ENCODE results near the gene CMTM8. TPM values are rescaled to one million over a fixed set of nuclear protein-coding genes. Genes with fewer than 3 reads are reported as not detected.

The CMTM8 gene
- total RNA-seq, 1 experiment from 2014 or later, result 9.0 TPM

DNA sequence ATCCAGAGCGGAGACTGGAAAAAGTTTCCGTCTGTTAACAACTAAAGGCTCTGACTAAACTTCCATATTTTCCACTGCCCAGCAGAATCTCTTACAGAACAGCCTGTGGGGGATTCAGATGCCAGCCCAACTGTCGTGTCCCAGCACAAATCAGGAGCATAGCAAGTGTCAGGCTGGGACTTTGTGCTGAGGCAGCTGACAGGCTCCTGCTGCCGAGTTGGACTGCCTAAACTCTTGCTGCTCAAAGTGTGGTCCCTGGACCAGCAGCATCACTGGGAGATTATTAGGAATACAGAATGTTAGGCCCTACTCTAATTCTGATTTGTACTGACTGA, 122.0 kb downstream of the CMTM8 start (continued):
- TF ChIP-seq NR3C1 (CRISPR knock-in tag; conservative IDR thresholded peaks at IDR 0.05; ENCODE audit: low read depth), result no peak
- TF ChIP-seq, protein P1, sequence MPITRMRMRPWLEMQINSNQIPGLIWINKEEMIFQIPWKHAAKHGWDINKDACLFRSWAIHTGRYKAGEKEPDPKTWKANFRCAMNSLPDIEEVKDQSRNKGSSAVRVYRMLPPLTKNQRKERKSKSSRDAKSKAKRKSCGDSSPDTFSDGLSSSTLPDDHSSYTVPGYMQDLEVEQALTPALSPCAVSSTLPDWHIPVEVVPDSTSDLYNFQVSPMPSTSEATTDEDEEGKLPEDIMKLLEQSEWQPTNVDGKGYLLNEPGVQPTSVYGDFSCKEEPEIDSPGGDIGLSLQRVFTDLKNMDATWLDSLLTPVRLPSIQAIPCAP (CRISPR knock-in tag; IDR thresholded peaks at IDR 0.05), result no peak

GRCh38 chr3:32366638-32367397, 128.3 kb downstream of the CMTM8 start:
- Mint-ChIP-seq H3K36me3 (no peaks in the 10 kb centered on the region), H3K4me1 (peaks cover 16% of the 10 kb centered on the region), H3K9me3 (no peaks in the 10 kb centered on the region), H3K27ac (peak overlapping the region; percentile 63), H3K4me3 (no peak overlapping the region), H3K27me3 (ENCODE audit: low read depth) (no peaks in the 10 kb centered on the region; the same call in 1 of the 2 replicates)
- DNase-seq (ENCODE audit: low spot score), result no peak
- no peak for TF ChIP-seq FOXP4 (CRISPR knock-in tag; IDR thresholded peaks at IDR 0.05)
- TF ChIP-seq, protein P2, sequence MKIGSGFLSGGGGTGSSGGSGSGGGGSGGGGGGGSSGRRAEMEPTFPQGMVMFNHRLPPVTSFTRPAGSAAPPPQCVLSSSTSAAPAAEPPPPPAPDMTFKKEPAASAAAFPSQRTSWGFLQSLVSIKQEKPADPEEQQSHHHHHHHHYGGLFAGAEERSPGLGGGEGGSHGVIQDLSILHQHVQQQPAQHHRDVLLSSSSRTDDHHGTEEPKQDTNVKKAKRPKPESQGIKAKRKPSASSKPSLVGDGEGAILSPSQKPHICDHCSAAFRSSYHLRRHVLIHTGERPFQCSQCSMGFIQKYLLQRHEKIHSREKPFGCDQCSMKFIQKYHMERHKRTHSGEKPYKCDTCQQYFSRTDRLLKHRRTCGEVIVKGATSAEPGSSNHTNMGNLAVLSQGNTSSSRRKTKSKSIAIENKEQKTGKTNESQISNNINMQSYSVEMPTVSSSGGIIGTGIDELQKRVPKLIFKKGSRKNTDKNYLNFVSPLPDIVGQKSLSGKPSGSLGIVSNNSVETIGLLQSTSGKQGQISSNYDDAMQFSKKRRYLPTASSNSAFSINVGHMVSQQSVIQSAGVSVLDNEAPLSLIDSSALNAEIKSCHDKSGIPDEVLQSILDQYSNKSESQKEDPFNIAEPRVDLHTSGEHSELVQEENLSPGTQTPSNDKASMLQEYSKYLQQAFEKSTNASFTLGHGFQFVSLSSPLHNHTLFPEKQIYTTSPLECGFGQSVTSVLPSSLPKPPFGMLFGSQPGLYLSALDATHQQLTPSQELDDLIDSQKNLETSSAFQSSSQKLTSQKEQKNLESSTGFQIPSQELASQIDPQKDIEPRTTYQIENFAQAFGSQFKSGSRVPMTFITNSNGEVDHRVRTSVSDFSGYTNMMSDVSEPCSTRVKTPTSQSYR (CRISPR knock-in tag; IDR thresholded peaks at IDR 0.05), result no peak
- no peak for TF ChIP-seq NFATC4 (CRISPR knock-in tag; IDR thresholded peaks at IDR 0.05)
- TF ChIP-seq RELA (CRISPR knock-in tag; IDR thresholded peaks at IDR 0.05; ENCODE audit: borderline replicate concordance), result no peak
- TF ChIP-seq ZNF317 (CRISPR knock-in tag; IDR thresholded peaks at IDR 0.05; ENCODE audit: borderline replicate concordance, low read depth), result no peak
- TF ChIP-seq CREB1 (CRISPR knock-in tag; IDR thresholded peaks at IDR 0.05), result no peak
- TF ChIP-seq EMX1 (CRISPR knock-in tag; IDR thresholded peaks at IDR 0.05), result no peak
- TF ChIP-seq NFE2L1 (CRISPR knock-in tag; IDR thresholded peaks at IDR 0.05), result no peak
- TF ChIP-seq, protein P3, sequence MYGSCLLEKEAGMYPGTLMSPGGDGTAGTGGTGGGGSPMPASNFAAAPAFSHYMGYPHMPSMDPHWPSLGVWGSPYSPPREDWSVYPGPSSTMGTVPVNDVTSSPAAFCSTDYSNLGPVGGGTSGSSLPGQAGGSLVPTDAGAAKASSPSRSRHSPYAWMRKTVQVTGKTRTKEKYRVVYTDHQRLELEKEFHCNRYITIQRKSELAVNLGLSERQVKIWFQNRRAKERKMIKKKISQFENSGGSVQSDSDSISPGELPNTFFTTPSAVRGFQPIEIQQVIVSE (CRISPR knock-in tag; IDR thresholded peaks at IDR 0.05; ENCODE audit: borderline replicate concordance), result no peak
- TF ChIP-seq ETV6 (CRISPR knock-in tag; IDR thresholded peaks at IDR 0.05), result no peak
- TF ChIP-seq, protein P4, sequence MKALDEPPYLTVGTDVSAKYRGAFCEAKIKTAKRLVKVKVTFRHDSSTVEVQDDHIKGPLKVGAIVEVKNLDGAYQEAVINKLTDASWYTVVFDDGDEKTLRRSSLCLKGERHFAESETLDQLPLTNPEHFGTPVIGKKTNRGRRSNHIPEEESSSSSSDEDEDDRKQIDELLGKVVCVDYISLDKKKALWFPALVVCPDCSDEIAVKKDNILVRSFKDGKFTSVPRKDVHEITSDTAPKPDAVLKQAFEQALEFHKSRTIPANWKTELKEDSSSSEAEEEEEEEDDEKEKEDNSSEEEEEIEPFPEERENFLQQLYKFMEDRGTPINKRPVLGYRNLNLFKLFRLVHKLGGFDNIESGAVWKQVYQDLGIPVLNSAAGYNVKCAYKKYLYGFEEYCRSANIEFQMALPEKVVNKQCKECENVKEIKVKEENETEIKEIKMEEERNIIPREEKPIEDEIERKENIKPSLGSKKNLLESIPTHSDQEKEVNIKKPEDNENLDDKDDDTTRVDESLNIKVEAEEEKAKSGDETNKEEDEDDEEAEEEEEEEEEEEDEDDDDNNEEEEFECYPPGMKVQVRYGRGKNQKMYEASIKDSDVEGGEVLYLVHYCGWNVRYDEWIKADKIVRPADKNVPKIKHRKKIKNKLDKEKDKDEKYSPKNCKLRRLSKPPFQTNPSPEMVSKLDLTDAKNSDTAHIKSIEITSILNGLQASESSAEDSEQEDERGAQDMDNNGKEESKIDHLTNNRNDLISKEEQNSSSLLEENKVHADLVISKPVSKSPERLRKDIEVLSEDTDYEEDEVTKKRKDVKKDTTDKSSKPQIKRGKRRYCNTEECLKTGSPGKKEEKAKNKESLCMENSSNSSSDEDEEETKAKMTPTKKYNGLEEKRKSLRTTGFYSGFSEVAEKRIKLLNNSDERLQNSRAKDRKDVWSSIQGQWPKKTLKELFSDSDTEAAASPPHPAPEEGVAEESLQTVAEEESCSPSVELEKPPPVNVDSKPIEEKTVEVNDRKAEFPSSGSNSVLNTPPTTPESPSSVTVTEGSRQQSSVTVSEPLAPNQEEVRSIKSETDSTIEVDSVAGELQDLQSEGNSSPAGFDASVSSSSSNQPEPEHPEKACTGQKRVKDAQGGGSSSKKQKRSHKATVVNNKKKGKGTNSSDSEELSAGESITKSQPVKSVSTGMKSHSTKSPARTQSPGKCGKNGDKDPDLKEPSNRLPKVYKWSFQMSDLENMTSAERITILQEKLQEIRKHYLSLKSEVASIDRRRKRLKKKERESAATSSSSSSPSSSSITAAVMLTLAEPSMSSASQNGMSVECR (CRISPR knock-in tag; IDR thresholded peaks at IDR 0.05; ENCODE audit: borderline replicate concordance), result no peak
- no peak for TF ChIP-seq NR3C1 (CRISPR knock-in tag; conservative IDR thresholded peaks at IDR 0.05; ENCODE audit: low read depth)
- no peak for TF ChIP-seq SMAD4 (CRISPR knock-in tag; IDR thresholded peaks at IDR 0.05)
- TF ChIP-seq ELF4 (CRISPR knock-in tag; IDR thresholded peaks at IDR 0.05; ENCODE audit: low read depth), result no peak
- no peak for TF ChIP-seq CBFB (CRISPR knock-in tag; IDR thresholded peaks at IDR 0.05; ENCODE audit: low read depth)
- TF ChIP-seq FOXK1 (CRISPR knock-in tag; IDR thresholded peaks at IDR 0.05), result no peak
- no peak for TF ChIP-seq GABPB1 (CRISPR knock-in tag; IDR thresholded peaks at IDR 0.05)
- TF ChIP-seq, protein P5, sequence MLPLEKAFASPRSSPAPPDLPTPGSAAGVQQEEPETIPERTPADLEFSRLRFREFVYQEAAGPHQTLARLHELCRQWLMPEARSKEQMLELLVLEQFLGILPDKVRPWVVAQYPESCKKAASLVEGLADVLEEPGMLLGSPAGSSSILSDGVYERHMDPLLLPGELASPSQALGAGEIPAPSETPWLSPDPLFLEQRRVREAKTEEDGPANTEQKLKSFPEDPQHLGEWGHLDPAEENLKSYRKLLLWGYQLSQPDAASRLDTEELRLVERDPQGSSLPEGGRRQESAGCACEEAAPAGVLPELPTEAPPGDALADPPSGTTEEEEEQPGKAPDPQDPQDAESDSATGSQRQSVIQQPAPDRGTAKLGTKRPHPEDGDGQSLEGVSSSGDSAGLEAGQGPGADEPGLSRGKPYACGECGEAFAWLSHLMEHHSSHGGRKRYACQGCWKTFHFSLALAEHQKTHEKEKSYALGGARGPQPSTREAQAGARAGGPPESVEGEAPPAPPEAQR (CRISPR knock-in tag; IDR thresholded peaks at IDR 0.05), result no peak
- TF ChIP-seq ZNF423 (CRISPR knock-in tag; IDR thresholded peaks at IDR 0.05), result no peak
- peak; percentile 38 for ATAC-seq
- ChIA-PET CTCF (interaction anchor here (1.2 to 3.7 kb wide), 4 partner anchors 8 to 189 kb away, joined by 3 to 23 read pairs (median 6); no protein-coding TSS in a partner anchor), POLR2A (interaction anchor here (0.9 kb wide), 1 partner anchor 16 kb away, joined by 4 read pairs; no protein-coding TSS in a partner anchor)
